Caco-2 (cell line): ENCODE data around the gene LRP1. TPM values are rescaled to one million over a fixed set of nuclear protein-coding genes. Genes with fewer than 3 reads are reported as not detected.

Experiments
- BruUV-seq: library from RNA; stranded (reverse); fragments of 400-500 nt; replicated peaks from 2 replicates; lab custom pipeline; 2021; lab: Mats Ljungman, UMichigan
- CTCF ChIA-PET: fragments of 300-600 bp; sonication (Branson Sonifier 250); formaldehyde crosslinking; loops from one replicate; lab custom pipeline; 2022; ENCODE audit warnings: antibody characterized with exemption; lab: Charles Lee
- POLR2A ChIA-PET: fragments of 300-600 bp; sonication (Branson Sonifier 250); formaldehyde crosslinking; loops from one replicate; lab custom pipeline; 2022; ENCODE audit warnings: antibody characterized with exemption; lab: Charles Lee
- DNase-seq, 2 experiments: peaks; one replicate each; pipeline versions ENCODE4 v3.0.0 to v3.0.0-alpha.2; 2020 to 2022
- H3K27me3 ChIP-seq: replicated peaks from 2 replicates; pipeline ENCODE4 v1.6.0; 2011; ENCODE audit warnings: low read length; ENCODE audit not compliant: control insufficient read depth, insufficient read depth
- H3K36me3 ChIP-seq: 2 replicates; pipeline ENCODE4 v1.5.1; 2011; ENCODE audit warnings: low read length; ENCODE audit not compliant: control insufficient read depth, insufficient read depth
- H3K4me1 ChIP-seq: fragments of 250-450 bp; sonication (Bioruptor Pico); 2 replicates; pipeline ENCODE4 v1.5.1; 2020; ENCODE audit warnings: mild to moderate bottlenecking
- H3K4me3 ChIP-seq: 2 replicates; pipeline ENCODE4 v1.5.1; 2011; ENCODE audit warnings: low read depth, mild to moderate bottlenecking, control low read depth, low read length
- H3K9me3 ChIP-seq: fragments of 250-450 bp; sonication (Bioruptor Pico); 2 replicates; pipeline ENCODE4 v1.5.1; 2020; ENCODE audit warnings: mild to moderate bottlenecking, moderate library complexity
- H3K27ac Mint-ChIP-seq: one replicate; pipeline ENCODE4 v1.8.0; 2022; ENCODE audit warnings: mixed read lengths; ENCODE audit not compliant: unreplicated experiment
- H3K27me3 Mint-ChIP-seq: one replicate; pipeline ENCODE4 v1.8.0; 2022; ENCODE audit warnings: mixed read lengths; ENCODE audit not compliant: insufficient read depth, unreplicated experiment
- H3K36me3 Mint-ChIP-seq: one replicate; pipeline ENCODE4 v1.8.0; 2022; ENCODE audit warnings: mild to moderate bottlenecking, mixed read lengths; ENCODE audit not compliant: insufficient read depth, unreplicated experiment
- H3K4me1 Mint-ChIP-seq: one replicate; pipeline ENCODE4 v1.8.0; 2022; ENCODE audit warnings: low read depth, mixed read lengths; ENCODE audit not compliant: unreplicated experiment
- H3K4me3 Mint-ChIP-seq: one replicate; pipeline ENCODE4 v1.8.0; 2022; ENCODE audit warnings: mild to moderate bottlenecking, moderate library complexity, mixed read lengths; ENCODE audit not compliant: unreplicated experiment
- H3K9me3 Mint-ChIP-seq: one replicate; pipeline ENCODE4 v1.8.0; 2022; ENCODE audit warnings: mixed read lengths; ENCODE audit not compliant: unreplicated experiment
- CTCF ChIP-seq, 2 experiments: fragments of 200-600 bp in 1 of 2; IDR thresholded peaks; 1 replicate in 1 of 2; 2 replicates in 1 of 2; pipeline versions ENCODE4 v1.5.1 to v1.8.0; 2011 to 2022; ENCODE audit warnings: antibody characterized with exemption in 1 of 2, control low read depth in 1 of 2, inconsistent platforms in 1 of 2, low read depth in 1 of 2, low read length in 1 of 2, mild to moderate bottlenecking in 1 of 2, moderate library complexity in 1 of 2; ENCODE audit not compliant: insufficient read depth in 1 of 2, severe bottlenecking in 1 of 2, unreplicated experiment in 1 of 2
- intact Hi-C: fragments of 100-400 bp; cut with micrococcal nuclease; formaldehyde crosslinking; loops from one replicate; pipeline ENCODE4 v1.10.0; 2022; ENCODE audit not compliant: unreplicated experiment
- total RNA-seq: library from RNA; stranded (reverse); gene quantifications from 2 replicates; pipeline ENCODE4 v1.2.3, GENCODE V29; 2022

The LRP1 gene
- total RNA-seq, 1 experiment from 2014 or later, result 111 TPM

DNA sequence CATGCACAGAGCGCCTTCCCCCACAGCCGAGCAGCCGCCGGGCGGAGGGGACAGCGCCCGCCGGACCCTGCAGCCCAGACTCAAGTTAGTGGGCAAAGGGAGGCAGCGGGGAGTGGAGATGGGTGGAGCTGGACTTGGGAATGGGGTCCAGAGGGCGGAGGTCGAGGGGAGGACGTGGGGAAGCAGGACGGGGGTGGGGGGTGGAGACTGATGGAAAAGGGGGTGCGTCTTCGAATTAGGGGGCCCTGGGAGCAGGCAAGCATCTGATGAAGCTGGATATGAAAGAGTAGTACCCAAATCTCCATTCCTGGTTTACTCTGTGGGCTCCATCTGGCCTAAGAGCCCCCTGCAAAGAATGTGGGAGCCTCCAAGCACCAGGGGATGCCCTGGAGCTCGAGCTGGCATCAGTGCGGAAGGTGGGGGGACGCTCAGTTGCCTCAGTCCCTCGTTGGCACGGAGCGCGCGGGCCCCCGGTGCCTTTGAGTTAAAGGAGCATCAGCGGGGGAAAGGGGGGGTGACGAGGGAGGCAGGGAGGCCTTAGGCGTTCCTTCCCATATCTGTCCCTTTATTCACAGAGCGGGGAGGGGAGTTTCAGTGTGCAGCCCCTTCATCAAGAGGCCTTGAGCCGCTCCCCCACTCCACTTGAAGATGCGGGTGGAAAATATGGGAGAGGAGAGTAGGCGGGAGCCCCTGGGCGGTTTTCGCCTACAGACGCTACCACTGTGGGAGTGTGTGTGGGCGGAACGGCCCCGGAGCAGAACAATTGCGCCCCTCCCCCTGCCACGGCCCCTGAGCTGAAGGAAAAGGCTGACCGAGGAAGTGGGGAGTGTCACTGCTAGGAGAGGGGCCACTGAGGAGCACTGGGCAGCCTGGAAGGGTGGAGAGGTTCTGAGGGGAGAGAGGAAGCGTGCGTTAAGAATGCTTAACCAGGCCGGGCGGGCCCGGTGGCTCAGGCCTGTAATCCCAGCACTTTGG, 38.7 kb upstream of the LRP1 start:
- Mint-ChIP-seq H3K9me3 (no peaks in the 10 kb centered on the region), H3K27ac (peak overlapping the region; percentile 98), H3K4me1 (peaks cover 40% of the 10 kb centered on the region), H3K4me3 (peak overlapping the region; percentile 78), H3K36me3 (peaks cover 40% of the 10 kb centered on the region), H3K27me3 (no peaks in the 10 kb centered on the region)
- ChIA-PET POLR2A (interaction anchor here (0.8 to 4.4 kb wide), 5 partner anchors 10 to 140 kb away, joined by 3 to 56 read pairs (median 5); partner anchors contain the start of genes NEMP1, SHMT2 and STAT6), CTCF (interaction anchor here (0.7 to 4.4 kb wide), 4 partner anchors 11 to 22 kb away, joined by 3 to 24 read pairs (median 10); partner anchors contain the start of genes NEMP1 and STAT6)
- TF ChIP-seq CTCF (IDR thresholded peaks at IDR 0.05; ENCODE audit: insufficient read depth in 1 of 2, low read depth in 1 of 2, low read length in 1 of 2, severe bottlenecking in 1 of 2, unreplicated experiment in 1 of 2), result no peak
- DNase-seq, result peak; percentile 65 to 68
- BruUV-seq, result no TSS peak
- Histone ChIP-seq H3K36me3 (peaks cover 7% of the 10 kb centered on the region), H3K4me3 (peak overlapping the region; percentile 97), H3K4me1 (peaks cover 23% of the 10 kb centered on the region), H3K27me3 (no peaks in the 10 kb centered on the region), H3K9me3 (no peaks in the 10 kb centered on the region)
- intact Hi-C loops, result no loop called here

DNA sequence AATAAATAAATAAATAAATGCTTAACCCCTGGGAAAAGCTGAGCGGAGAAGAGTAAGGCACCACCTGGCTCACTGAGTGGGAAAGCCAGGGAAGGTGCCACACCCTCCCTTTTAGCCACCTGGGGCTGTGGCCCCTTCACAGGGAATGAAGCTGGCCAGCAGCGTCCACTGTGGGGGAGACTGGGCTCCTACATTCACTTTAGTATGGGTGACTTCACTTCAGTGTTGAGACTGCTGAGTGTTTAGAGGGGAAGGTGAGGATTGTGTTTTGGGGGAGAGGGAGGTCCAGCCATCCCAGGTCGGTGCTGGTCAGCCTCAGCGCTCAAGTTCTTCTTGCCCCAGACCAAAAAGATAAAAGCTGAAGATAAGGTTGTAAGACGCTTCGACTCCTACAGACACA, 37.8 kb upstream of the LRP1 start:
- ChIA-PET POLR2A (interaction anchor here (4.4 kb wide), 1 partner anchor 21 kb away, joined by 56 read pairs; the partner anchor contains the start of gene STAT6), CTCF (interaction anchor here (0.7 to 4.4 kb wide), 3 partner anchors 12 to 21 kb away, joined by 3 to 24 read pairs (median 12); partner anchors contain the start of genes NEMP1 and STAT6)
- Histone ChIP-seq H3K9me3 (no peaks in the 10 kb centered on the region), H3K4me1 (peaks cover 14% of the 10 kb centered on the region), H3K4me3 (peak overlapping the region; percentile 97; the same call in 1 of the 2 replicates), H3K27me3 (no peaks in the 10 kb centered on the region), H3K36me3 (peaks cover 9% of the 10 kb centered on the region)
- H3K36me3 Mint-ChIP-seq, result peaks cover 45% of the 10 kb centered on the region
- BruUV-seq, result no TSS peak
- no peak for TF ChIP-seq CTCF (IDR thresholded peaks at IDR 0.05; ENCODE audit: insufficient read depth in 1 of 2, low read depth in 1 of 2, low read length in 1 of 2, severe bottlenecking in 1 of 2, unreplicated experiment in 1 of 2)
- peaks cover 32% of the 10 kb centered on the region for H3K4me1 Mint-ChIP-seq
- no peak overlapping the region for H3K27ac Mint-ChIP-seq
- peak overlapping the region; percentile 15 for H3K4me3 Mint-ChIP-seq
- no peak for DNase-seq
- intact Hi-C loops, result no loop called here
- no peaks in the 10 kb centered on the region for H3K9me3 Mint-ChIP-seq
- no peaks in the 10 kb centered on the region for H3K27me3 Mint-ChIP-seq
